DMS79 treated with DMSO at 0.1 percent for 48 hours (cell line): ENCODE results near the gene ZNF469.

Experiments used
- DNase-seq: peaks from one replicate; lab custom pipeline; 2025; lab: John Stamatoyannopoulos, UW

ZNF469 gene

DNA sequence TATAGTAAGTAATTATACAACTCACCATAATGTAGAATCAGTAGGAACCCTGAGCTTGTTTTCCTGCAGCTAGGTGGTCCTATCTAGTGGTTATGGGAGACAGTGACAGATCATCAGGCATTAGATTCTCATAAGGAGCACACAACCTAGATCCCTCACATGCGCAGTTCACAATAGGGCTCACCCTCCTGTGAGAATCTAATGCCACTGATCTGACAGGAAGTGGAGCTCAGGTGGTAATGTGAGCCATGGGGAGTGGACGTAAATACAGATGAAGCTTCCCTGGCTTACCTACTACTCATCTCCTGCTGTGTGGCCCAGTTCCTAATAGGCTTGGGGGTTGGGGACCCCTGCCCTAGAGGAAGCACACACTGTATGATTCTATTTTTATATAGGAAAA lies 21.8 kb upstream of the ZNF469 start:
- DNase-seq, result no peak

DNA sequence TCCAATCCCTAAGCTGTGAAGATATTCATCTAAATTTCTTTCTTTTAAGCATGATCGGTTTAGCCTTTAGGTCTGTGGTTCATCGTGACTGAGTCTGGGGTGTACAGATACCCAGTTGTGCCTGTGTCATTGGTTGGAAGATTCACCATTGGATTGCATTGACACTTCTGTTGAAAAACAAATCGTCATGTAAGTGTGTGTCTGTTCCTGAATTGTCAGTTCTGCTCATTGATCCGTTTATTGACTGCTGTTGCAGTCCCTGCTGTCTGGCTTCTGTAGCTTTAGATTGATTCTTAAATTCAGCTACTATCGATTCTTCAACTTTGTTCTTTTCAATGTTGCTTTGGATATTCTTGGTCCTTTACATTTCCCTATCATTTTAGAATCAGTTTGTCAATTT lies 21.0 kb upstream of the ZNF469 start:
- DNase-seq, result no peak

DNA sequence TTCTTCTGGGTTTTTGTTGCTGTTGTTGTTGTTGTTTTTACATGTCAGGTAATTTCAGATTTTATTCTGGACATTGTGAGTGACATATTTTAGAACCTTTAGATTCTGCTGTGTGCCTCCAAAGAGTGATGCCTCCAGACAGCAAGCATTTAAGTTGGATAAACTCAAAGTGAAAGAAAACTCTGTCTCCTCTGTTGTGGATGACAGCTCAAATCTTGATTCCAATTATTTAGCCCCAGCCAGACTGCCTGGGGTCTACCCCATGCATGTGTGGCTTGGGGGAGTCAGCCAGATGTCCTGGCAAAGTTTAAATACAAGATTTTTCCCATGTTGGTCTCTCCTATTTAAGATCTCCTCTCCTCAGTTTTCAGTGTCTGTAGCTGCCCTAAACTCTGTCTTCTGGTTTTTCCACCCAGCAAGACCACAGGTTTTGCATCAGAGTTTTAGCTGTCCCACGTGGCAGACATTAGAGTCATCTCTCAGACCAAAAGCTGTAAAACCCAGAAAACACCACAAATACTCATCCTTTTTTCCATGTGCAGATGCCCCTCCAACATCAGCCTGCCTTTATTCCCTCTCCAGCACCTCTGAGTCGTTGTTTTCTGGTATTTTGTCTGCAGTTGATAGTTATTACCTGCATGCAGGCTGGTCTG lies 19.4 kb upstream of the ZNF469 start:
- DNase-seq, result no peak

DNA sequence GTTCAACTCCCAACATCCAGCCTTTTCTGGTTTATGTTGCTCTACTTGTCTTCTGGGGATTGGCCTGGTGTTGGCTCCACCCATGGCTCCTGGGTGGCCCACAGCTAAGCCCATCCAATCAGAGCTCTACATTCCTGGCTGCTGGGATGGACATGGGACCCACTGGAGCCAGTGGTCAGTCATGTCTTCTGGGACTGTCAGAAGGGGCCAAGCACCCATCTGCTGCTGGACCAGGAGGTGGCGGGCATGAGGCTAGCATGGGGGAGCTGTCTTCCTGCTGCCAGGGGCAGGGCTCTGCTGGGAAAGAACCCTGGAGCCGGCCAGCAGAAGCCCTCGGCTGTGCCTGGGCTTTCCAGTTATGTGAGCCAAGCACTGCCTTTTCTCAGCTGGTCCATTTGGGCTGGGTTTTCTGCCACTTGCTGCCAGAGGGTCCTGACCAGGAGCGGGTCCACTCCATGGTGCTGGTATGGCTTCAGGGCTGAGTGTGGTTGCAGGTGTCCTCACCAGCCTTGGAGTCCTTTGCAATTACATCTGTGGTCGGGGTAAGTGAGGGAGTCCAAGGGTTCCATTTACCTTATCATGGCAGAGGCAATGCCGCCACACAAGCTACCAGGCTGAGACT lies 17.4 kb upstream of the ZNF469 start:
- no peak for DNase-seq

DNA sequence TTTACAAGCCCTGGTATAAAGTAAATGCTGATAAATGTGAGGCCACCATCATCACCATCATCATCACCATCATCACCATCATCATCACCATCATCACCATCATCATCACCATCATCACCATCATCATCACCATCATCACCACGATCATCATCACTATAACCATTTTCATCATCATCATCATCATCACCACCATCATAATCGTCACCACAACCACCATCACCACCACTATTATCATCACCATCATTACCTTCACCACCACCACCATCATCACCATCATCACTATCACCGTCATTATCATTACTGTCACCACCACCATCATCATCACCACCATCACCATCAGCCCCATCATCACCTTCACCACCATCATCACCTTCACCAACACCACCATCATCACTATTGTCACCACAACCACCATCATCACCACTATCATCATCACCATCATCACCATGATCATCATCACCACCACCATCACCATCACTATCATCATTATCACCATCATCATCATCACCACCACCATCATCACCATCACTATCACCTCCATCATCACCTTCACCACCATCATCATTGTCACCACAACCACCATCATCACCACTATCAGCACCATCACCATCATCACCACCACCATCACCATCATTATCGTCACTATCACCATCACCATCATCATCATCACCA lies 16.6 kb upstream of the ZNF469 start:
- DNase-seq, result no peak

DNA sequence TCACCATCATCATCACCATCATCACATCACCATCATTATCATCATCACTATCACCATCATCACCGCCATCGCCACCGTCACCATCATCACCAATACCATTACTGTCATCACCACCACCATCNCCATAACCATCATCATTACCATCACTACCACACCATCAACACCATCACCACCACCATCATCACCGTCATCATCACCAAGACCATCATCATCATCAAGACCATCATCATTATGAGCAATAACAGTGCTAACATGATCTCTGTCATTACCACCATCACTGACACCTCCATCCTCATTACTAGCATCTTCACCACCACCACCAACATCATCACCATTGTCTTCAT lies 16.1 kb upstream of the ZNF469 start:
- DNase-seq, result no peak

DNA sequence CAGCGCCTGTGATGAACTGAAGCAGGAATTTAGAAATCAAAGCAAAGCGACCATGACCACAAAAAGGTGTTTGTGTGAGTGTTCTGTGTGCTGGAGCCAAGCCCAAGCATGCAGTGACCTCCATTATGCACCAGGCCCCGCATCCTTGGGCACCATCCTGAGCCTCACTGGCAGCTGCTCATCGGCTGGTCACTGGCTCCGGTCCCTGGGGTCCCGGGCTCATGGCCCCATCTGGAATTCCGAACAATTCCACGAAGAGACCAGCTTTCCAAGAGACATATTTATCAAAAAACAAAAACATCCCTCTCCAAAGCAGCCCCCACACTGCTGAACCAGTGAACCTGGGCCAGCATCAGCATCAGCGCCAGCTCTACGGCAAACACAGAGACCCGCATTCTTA lies 15.2 kb upstream of the ZNF469 start:
- no peak for DNase-seq

DNA sequence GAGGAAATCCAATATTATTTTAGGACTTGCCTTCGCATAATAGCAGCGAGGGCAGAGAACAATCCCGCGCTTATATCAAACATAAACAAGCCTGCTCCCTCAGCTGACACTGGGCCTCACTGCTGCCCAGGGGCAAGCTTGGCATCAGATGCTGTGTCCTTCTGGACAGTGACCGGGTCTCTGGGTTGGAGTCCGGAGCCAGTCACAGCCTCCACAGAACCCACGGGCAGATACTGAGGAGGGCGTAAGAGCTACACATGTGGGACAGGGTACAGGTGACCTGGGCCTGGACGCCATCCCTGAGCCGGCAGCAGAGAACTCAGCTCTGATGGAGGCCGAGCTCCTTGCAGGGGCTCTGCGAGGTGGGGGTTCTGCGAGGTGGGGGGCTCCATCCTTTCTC lies 14.7 kb upstream of the ZNF469 start:
- no peak for DNase-seq

DNA sequence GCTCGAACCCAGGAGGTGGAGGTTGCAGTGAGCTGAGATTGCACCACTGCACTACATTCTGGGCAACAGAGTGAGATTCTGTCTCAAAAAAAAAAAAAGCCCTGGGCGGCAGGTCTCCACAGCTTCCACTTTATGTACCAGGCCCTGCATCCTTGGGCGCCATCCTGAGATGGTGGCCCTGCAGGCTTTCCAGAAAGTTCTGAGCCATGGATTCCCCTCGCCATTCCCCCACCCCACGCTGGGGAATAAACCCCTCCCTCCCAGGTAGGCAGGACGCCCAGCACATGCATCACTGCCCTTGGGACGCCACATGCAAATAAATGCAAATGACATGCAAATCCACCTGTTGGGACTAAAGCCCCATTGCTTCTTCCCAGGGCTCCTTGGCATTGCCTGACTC lies 13.8 kb upstream of the ZNF469 start:
- no peak for DNase-seq

DNA sequence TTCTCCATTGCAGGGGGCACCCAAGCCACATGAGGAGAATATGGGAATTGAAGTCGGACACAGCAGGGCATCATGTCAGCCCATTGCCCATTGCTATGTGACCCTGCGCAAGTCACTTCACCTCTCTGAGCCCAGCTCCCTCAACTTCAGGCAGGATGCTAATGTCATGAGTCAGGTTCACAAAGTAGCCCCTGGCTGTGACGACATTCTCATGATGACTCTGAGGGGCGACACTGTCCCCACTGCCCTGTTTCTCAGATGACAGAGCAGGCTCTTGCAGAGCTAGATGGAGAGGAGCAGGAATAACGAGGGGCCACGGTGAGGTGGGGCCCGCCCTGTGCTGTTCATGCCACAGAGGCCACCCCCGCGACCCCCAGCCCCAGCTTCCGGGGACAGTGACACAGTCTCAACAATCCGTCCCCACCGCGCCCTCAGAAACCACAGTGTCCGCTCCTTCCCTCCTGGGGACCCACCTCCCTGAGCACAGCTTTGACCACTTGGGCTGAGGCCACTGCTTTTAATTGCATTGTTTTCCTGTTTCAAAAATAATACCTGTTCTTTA lies 13.2 kb upstream of the ZNF469 start:
- DNase-seq, result no peak

DNA sequence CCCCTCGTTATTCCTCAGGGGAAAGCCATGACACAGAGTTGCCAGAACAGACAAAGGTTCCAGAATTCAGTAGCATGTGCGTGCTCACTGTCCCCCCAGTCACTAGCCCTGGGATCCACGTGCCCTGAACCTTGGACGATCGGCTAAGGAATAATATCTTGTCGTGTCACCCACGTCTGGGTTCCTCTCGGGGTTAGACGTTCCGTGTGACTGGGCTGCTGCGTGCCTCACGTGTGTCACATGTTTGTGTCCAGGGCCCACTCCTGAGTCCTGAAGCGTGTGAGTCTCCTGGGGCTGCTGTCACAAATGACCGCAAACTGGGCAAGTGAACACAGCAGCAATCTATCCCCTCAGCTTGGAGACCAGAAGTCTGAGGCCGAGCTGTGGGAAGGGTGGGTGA lies 12.4 kb upstream of the ZNF469 start:
- no peak for DNase-seq

DNA sequence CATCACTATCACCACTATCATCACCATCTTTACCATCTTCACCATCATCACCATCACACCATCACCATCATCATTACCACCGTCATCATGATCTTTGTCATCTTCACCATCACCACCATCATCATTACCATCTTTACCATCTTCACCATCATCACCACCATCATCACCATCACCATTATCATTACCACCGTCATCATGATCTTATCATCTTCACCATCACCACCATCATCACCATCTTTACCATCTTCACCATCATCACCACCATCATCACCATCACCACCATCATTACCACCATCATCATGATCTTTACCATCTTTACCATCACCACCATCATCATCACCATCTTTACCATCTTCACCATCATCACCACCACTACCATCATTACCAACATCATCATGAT lies 10.2 kb upstream of the ZNF469 start:
- DNase-seq, result no peak

DNA sequence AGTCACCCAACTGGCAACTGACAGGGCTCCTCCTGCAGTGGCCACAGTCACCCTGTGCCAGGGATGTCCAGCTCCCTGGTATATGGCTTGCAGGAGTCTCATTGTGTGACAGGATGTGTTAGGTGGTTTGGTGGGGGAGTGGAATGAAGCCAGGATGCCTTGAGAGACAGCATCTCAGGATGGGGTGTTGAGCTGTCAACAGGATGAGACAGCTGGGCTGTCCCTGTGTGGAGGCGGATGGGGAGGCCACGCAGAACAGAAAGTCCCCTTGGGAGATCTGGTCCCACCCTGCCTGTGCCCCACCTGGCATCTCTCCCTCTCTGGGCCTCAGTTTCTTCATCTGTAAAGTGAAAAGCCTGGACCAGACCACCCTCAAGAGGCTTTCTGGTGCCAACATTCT lies 9.5 kb upstream of the ZNF469 start:
- DNase-seq, result no peak

DNA sequence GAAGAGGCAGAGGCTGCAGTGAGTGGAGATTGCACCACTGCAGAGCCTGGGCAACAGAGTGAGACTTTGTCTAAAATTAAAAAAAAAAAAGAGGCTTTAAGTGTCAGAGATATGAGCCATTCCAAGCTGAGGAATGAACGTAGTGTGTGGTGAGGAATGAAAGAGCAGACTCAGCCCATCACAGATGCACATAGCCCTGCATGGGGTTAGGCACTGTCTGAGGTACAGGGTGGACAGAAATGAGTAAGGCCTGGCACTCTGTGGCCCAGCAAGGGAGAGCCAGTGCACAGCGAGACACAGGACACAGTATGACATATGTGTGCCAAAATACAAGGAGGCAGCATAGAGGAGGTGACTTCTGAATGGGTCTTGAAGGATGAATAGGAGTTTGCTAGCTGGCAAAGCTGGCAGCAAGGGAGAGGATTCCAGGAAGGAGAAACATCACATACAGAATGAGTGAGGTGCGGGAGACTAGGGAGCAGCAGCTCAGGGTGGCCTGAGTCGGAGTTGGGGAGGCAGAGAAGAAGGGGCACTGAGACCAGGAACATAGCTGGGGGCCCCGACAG lies 8.7 kb upstream of the ZNF469 start:
- no peak for DNase-seq

DNA sequence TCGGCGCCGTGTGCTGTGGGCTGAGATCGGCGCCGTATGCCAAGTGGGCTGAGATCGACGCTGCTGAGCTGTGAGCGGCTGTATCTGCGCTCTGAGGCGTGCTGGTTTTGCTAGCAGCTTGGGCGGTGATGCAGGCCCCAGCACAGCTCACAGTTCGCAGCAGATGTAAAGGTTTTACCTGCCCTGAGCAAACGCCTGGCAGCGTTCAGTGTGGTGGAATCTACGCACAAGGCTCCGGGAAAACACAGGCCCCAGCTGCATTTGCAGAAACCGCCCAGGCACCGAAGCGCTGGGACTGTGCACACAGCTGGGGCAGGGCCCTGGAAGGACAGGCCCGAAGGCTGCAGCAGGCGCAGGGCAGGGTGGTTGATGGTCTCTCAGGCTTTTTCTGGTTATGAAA lies 8.0 kb upstream of the ZNF469 start:
- DNase-seq, result no peak

DNA sequence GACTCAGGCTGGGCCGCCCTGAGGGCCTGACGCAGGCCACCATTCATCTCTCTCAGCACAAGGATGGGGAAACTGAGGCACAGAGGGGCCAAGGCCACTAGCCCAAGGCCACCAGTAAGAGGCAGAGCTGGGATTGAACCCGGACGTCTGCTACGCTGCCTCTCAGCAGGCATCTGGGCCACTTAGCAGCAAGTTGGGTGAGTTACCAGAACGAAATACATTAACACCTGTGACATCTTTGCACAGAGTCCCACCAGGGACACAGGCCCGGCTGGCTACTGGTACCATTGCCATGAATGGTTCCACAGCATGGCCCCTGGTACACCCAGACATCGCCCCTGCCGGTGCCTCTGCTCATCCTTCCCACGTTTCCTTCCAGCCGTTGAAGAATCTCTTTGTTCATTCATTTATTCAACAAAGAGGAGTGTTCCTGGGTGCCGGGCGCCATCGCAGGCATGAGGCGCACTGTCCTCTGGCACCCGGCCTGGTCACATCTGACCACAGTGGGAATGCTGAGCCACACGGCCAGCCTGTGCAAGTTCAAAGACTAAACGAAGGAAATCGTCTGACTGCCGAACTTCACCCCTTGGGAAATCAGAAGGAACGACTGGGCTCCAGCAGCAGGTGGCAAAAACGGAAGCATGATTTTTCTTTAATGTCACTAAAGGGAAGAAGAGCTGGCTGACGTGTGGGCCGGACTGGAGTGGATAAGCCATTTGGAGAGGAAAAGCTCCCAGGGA lies 7.4 kb upstream of the ZNF469 start:
- no peak for DNase-seq

DNA sequence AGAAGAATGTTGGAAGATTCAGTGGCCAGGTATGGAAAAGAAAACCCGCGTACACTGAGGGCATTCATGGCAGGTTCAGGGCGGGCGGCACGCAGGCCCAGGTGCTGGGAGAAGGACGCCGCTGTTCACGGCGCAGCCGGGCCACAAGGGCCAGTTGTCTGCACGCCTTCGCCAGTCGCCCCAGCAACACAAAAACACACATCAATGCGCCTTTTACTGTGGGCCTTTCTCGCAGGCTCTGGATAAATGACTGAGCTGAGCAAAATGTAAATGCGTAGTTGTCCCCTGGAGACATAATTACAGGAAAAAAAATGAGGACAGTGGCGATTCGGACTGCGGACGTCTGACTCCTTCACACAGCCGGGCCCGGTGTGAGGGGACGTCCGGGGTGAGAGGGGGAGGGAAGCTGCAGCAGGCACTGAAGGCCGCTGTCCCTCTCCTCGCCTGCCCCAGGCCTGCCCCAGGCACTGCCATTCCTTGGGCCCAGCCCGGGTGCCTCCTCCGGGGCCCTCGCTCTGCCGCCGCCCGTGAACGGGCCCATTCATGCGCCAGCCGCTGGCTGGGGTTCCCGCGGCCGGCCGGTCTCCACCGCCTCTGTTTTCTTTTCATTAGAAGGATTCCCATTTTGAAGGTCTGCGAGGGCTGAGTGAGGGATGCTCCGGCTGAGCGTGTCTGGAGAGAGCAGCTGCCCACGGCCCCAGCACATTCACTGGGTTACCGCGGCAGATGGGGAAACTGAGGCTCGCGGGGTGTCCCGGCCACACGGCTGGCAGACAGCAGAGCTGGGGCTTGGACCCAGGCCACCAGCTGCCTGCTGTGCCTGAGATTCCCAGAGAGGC lies 6.5 kb upstream of the ZNF469 start:
- DNase-seq, result no peak

DNA sequence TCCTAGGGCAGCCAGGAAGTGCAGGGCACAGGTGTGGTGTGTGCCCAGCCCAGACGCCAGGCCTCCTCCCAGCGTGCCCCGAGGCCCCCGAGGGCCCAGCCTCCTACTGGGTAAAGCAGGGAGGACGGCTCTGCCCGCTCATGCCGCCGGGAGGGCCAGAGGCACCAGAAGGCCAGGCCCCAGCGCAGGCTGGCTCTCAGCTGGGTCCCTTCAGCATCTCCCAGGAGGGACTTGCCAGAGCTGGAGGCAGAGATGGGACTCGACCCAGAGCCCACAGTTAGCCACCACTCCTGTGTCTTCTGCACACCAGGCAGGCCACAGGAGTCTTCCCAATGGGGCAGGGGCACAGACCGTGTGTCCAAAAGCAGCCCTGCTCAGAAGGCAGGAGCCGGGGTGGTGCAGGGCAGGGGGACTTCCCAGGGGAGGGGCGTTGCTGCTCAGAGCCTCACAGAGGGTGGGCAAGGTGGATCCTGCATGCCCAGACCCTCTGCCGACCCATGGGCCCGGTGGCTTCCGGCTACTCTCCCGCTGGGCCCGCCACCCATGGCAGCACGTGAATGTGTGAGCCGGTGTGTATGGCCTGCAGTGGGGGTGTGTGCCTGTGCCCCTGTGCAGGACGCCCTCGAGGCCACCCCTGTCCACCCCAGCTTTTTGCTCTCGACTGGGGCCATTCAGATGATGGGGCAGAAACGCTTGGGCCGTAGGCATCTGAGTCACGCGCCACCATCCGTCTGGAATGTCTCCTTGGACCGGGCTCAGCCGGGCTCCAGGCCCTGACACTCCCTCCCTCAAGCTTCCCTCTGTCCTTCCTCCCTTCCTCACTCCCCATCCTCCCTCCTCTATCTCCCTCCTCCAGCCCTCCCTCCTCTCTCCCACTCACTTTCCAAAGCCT lies 5.7 kb upstream of the ZNF469 start:
- no peak for DNase-seq

DNA sequence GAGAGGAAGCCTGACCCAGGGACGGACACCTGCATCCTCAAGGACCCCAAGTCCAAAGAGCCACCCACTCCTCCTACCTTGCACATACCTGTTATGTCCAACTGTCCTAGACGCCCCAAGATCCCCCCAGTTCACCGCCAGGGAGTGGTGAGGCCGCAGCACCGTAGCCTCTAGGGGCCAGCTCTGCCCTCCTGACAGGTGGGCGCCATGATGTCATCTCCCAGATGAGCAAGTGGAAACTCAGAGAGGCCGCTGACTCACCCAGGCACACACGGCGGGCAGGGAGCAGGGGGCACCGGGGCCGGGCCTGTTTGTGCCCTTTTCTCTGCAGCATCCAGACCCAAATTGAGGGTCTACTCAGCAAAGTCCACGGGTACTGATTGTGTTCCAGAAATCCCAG lies 4.8 kb upstream of the ZNF469 start:
- no peak for DNase-seq

DNA sequence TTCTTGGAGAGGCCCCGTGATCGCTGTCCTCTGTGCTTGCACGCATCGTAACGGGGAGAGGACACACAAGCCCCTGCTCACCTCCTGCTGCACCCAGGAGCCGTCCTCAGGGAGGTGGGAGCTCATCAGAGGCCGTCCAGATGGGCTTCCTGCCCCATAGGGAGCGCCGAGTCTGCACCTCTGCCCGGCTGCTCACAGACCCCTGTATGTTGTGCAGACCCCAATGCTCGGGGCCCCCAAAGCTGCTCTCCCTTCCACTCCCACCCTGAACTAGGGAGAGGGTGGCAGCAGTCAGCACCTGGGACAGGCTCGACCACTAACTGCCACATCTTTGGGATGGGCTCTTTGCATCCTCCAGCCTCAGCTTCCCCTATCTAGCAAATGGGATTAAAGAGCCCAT lies 4.4 kb upstream of the ZNF469 start:
- no peak for DNase-seq
